T-helper 9 cell (primary cell): ENCODE results near the gene PANK4.

Source experiments
- DNase-seq: peaks from one replicate; pipeline ENCODE4 v3.0.0-alpha.2; 2020

Gene PANK4

GRCh38 chr1:2508751-2509150, 17.6 kb downstream of the PANK4 start:
- no peak for DNase-seq

GRCh38 chr1:2508180-2508579, 18.2 kb downstream of the PANK4 start:
- DNase-seq: no peak

- no peak for DNase-seq
Measured at GRCh38 chr1:2507744-2508155, 18.6 kb downstream of the PANK4 start.

- no peak for DNase-seq
Measured at GRCh38 chr1:2506901-2507565, 19.4 kb downstream of the PANK4 start.

GRCh38 chr1:2506007-2506860, 20.2 kb downstream of the PANK4 start:
- DNase-seq: no peak

GRCh38 chr1:2505461-2505994, 20.9 kb downstream of the PANK4 start:
- DNase-seq: no peak

GRCh38 chr1:2504949-2505272, 21.5 kb downstream of the PANK4 start:
- no peak for DNase-seq

- no peak for DNase-seq
Measured at GRCh38 chr1:2504225-2504948, 22.0 kb downstream of the PANK4 start.

- no peak for DNase-seq
Measured at GRCh38 chr1:2503554-2504224, 22.7 kb downstream of the PANK4 start.

- no peak for DNase-seq
Measured at GRCh38 chr1:2502661-2503553, 23.5 kb downstream of the PANK4 start.

- no peak for DNase-seq
Measured at GRCh38 chr1:2502210-2502609, 24.2 kb downstream of the PANK4 start.

- no peak for DNase-seq
Measured at GRCh38 chr1:2501820-2502119, 24.6 kb downstream of the PANK4 start.

GRCh38 chr1:2501041-2501819, 25.2 kb downstream of the PANK4 start:
- DNase-seq: no peak

- no peak for DNase-seq
Measured at GRCh38 chr1:2499986-2500596, 26.3 kb downstream of the PANK4 start.

- DNase-seq: no peak
Measured at GRCh38 chr1:2499260-2499659, 27.1 kb downstream of the PANK4 start.

- DNase-seq: no peak
Measured at GRCh38 chr1:2498648-2499047, 27.7 kb downstream of the PANK4 start.

- no peak for DNase-seq
Measured at GRCh38 chr1:2497891-2498290, 28.5 kb downstream of the PANK4 start.

- DNase-seq: no peak
Measured at GRCh38 chr1:2496746-2497145, 29.6 kb downstream of the PANK4 start.

GRCh38 chr1:2496087-2496622, 30.2 kb downstream of the PANK4 start:
- no peak for DNase-seq

GRCh38 chr1:2495546-2495945, 30.9 kb downstream of the PANK4 start:
- no peak for DNase-seq

- DNase-seq: no peak
Measured at GRCh38 chr1:2495026-2495425, 31.4 kb downstream of the PANK4 start.
